ENCODE measurements around the gene TSPAN3.

The TSPAN3 gene

DNA sequence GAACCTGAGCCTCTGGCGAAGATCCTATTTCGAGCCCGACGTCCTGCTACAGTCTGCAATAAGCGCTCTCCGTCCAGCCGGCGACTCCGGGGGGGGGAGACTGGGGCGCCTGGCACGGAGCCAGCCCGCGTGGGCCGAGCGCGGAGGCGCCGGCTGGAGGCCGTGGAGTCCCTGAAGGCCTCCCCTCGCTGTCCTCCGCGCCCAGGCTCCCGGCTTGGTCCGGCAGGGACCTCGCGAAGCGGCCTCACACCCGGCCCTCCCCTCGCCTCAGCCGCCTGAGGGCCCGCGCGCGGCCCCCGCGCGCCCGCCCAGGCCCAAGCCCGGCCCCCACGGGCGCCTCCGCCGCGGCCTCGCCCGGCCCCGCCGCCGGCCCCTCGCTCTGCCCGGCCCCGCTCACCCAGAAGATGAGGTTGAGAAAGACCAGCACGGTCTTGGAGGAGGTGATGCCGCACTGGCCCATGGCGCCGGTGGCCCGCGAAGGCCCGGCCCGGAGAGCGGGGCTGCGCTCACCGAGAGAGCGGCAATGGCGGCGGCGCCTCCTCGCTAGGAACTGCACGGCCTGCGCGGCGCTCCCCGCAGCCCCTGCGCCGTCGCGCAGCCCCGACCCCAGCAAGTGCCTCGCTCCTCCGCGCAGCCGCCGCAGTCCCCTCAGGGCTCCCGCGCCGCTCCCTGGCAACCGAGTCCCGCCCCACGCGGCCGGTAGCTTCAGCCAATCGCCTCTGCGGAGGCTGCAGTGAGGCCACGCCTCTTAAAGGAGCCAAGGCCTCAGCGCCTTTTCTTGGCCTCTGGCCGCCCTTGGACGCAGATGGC lies at the start of gene TSPAN3:
Gene TSPAN3, minus strand, starts transcription at position 615 of the 810 bp plus-strand sequence. Its CDS starts 155 bp downstream, at position 460.
- no peaks in the 10 kb centered on the region for H3K36me3 ChIP-seq (ENCODE audit: control insufficient read depth, insufficient read depth, low read length)

GRCh38 chr15:77120576-77120975 lies 49.7 kb upstream of the TSPAN3 start:
- Histone ChIP-seq H3K9me3 (ENCODE audit: control insufficient read depth, low read length) (no peaks in the 10 kb centered on the region), H3K4me1 (ENCODE audit: control insufficient read depth, insufficient read depth, low read length) (no peaks in the 10 kb centered on the region), H3K4me3 (ENCODE audit: low read length) (no peak overlapping the region), H3K36me3 (ENCODE audit: control insufficient read depth, insufficient read depth, low read length) (no peaks in the 10 kb centered on the region), H3K27me3 (ENCODE audit: control insufficient read depth, insufficient read depth, low read length) (no peaks in the 10 kb centered on the region), H3K9ac (ENCODE audit: low read length) (no peak overlapping the region)

More for the DNA sequence above, at the start of gene TSPAN3:
- Histone ChIP-seq H3K9ac (ENCODE audit: low read length) (peak within 1 kb of the TSS; percentile 91), H3K4me3 (ENCODE audit: low read length) (peak within 1 kb of the TSS; percentile 65), H3K27me3 (ENCODE audit: control insufficient read depth, insufficient read depth, low read length) (no peaks in the 10 kb centered on the region), H3K9me3 (ENCODE audit: control insufficient read depth, low read length) (no peaks in the 10 kb centered on the region), H3K4me1 (ENCODE audit: control insufficient read depth, insufficient read depth, low read length) (peaks cover 34% of the 10 kb centered on the region)

GRCh38 chr15:77119446-77119845 lies 48.5 kb upstream of the TSPAN3 start:
- Histone ChIP-seq H3K9me3 (ENCODE audit: control insufficient read depth, low read length) (no peaks in the 10 kb centered on the region), H3K4me1 (ENCODE audit: control insufficient read depth, insufficient read depth, low read length) (no peaks in the 10 kb centered on the region), H3K9ac (ENCODE audit: low read length) (no peak overlapping the region), H3K27me3 (ENCODE audit: control insufficient read depth, insufficient read depth, low read length) (no peaks in the 10 kb centered on the region), H3K4me3 (ENCODE audit: low read length) (no peak overlapping the region), H3K36me3 (ENCODE audit: control insufficient read depth, insufficient read depth, low read length) (no peaks in the 10 kb centered on the region)

- H3K36me3 ChIP-seq (ENCODE audit: control insufficient read depth, insufficient read depth, low read length): no peaks in the 10 kb centered on the region
- no peak overlapping the region for H3K4me3 ChIP-seq (ENCODE audit: low read length)
- no peaks in the 10 kb centered on the region for H3K4me1 ChIP-seq (ENCODE audit: control insufficient read depth, insufficient read depth, low read length)
- no peaks in the 10 kb centered on the region for H3K9me3 ChIP-seq (ENCODE audit: control insufficient read depth, low read length)
- no peaks in the 10 kb centered on the region for H3K27me3 ChIP-seq (ENCODE audit: control insufficient read depth, insufficient read depth, low read length)
- no peak overlapping the region for H3K9ac ChIP-seq (ENCODE audit: low read length)
These were observed 48.0 kb upstream of the TSPAN3 start for GRCh38 chr15:77118882-77119321.

DNA sequence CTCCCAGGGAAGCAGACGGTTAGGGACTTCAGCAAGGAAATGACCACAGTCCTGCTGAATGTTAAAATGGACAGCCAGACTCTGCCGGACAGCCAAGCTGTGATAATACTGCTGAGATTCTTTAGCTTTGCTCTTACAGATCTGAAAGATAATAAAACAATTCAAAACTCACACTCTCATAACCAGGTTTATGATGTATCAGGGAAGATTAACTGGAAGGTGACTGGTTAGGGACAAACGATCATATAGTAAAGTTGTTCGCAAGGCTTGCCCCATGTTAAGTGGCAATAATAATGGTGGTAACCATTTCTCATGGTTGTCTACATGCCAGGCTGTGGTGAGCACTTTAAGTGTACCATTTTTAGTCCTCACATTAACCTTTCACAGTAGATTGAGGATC lies 44.3 kb upstream of the TSPAN3 start:
- Histone ChIP-seq H3K27me3 (ENCODE audit: control insufficient read depth, insufficient read depth, low read length) (no peaks in the 10 kb centered on the region), H3K4me3 (ENCODE audit: low read length) (no peak overlapping the region), H3K36me3 (ENCODE audit: control insufficient read depth, insufficient read depth, low read length) (no peaks in the 10 kb centered on the region), H3K9ac (ENCODE audit: low read length) (no peak overlapping the region), H3K9me3 (ENCODE audit: control insufficient read depth, low read length) (no peaks in the 10 kb centered on the region), H3K4me1 (ENCODE audit: control insufficient read depth, insufficient read depth, low read length) (no peaks in the 10 kb centered on the region)

DNA sequence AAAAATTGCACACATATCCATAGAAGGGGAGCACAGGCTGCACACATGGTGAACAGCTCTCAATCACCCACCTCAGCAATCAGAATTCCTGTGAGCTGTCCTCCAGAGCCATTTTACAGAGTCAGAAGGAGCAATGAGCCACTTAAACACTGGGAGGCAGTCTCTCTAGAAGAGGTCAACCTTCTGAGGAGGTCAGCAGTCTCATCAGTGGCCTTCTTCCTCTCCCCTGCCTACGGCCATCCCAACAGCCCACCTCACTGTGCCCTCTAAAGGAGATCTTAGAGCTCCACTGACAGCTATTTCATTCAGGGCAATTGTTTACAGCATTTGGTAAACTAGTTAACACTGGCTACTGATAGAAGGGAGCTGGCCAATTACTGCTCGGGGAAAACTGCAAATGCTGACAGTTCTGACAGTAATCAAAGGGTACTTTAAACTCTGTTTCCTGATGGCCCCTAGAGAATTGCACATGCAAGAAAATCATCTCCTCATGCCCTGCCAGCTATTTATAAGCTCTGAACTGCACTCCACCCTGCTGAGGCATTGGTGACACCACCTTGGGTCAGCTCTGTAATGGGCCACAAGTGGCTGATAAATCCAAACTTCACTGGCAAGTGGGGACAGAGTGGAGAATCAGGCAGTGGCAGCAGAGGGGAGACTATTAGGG lies 42.1 kb upstream of the TSPAN3 start:
- Histone ChIP-seq H3K27me3 (ENCODE audit: control insufficient read depth, insufficient read depth, low read length) (no peaks in the 10 kb centered on the region), H3K4me1 (ENCODE audit: control insufficient read depth, insufficient read depth, low read length) (no peaks in the 10 kb centered on the region), H3K9ac (ENCODE audit: low read length) (no peak overlapping the region), H3K9me3 (ENCODE audit: control insufficient read depth, low read length) (no peaks in the 10 kb centered on the region), H3K36me3 (ENCODE audit: control insufficient read depth, insufficient read depth, low read length) (no peaks in the 10 kb centered on the region), H3K4me3 (ENCODE audit: low read length) (no peak overlapping the region)

- Histone ChIP-seq H3K36me3 (ENCODE audit: control insufficient read depth, insufficient read depth, low read length) (no peaks in the 10 kb centered on the region), H3K9me3 (ENCODE audit: control insufficient read depth, low read length) (no peaks in the 10 kb centered on the region), H3K4me1 (ENCODE audit: control insufficient read depth, insufficient read depth, low read length) (no peaks in the 10 kb centered on the region)
These were observed 40.9 kb upstream of the TSPAN3 start for GRCh38 chr15:77111789-77112188.

DNA sequence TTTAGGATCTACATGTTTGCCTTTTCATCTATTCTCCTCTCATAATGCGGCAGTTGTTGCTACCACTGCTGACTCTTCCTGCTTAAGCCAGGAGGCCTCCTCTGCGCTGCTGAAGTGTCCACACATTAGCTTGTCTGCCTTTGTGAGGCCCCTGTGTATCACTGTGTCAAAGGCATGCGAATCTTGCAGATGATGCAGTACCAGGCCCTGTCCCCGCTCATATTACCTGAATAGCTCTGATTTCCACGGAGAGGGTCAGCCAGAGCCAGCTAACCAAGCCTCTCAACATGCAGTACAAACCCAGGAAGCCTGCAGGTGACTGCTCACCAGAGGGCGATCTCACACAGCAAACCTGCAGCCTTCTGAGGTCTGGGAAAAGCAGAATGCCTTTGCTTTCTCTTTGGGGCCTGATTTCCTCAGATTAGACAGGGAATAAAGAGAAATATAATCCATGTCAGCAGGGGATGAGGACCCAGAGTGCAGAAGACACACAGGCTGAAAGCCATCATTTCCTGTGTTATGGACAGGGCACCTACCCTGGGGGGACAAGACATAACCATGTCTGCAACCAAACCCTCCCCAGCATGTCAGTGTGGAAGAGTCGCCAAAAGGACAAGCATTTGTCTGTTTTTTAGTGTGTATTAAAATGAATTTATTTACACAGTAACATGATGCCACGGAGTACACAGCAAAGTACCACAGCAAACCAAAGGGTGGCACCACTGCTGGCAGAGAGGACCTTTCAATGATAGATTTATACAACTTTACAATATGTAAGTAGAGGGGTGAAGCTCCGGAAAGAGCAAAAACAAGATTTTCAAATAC lies 36.8 kb upstream of the TSPAN3 start:
- Histone ChIP-seq H3K9ac (ENCODE audit: low read length) (no peak overlapping the region), H3K4me1 (ENCODE audit: control insufficient read depth, insufficient read depth, low read length) (no peaks in the 10 kb centered on the region), H3K4me3 (ENCODE audit: low read length) (no peak overlapping the region), H3K27me3 (ENCODE audit: control insufficient read depth, insufficient read depth, low read length) (no peaks in the 10 kb centered on the region), H3K9me3 (ENCODE audit: control insufficient read depth, low read length) (no peaks in the 10 kb centered on the region), H3K36me3 (ENCODE audit: control insufficient read depth, insufficient read depth, low read length) (no peaks in the 10 kb centered on the region)

More at GRCh38 chr15:77111789-77112188, 40.9 kb upstream of the TSPAN3 start:
- no peaks in the 10 kb centered on the region for H3K27me3 ChIP-seq (ENCODE audit: control insufficient read depth, insufficient read depth, low read length)
- no peak overlapping the region for H3K4me3 ChIP-seq (ENCODE audit: low read length)
- H3K9ac ChIP-seq (ENCODE audit: low read length): no peak overlapping the region

GRCh38 chr15:77107068-77107467 lies 36.2 kb upstream of the TSPAN3 start:
- Histone ChIP-seq H3K36me3 (ENCODE audit: control insufficient read depth, insufficient read depth, low read length) (no peaks in the 10 kb centered on the region), H3K9ac (ENCODE audit: low read length) (no peak overlapping the region), H3K9me3 (ENCODE audit: control insufficient read depth, low read length) (no peaks in the 10 kb centered on the region), H3K4me1 (ENCODE audit: control insufficient read depth, insufficient read depth, low read length) (no peaks in the 10 kb centered on the region), H3K4me3 (ENCODE audit: low read length) (no peak overlapping the region), H3K27me3 (ENCODE audit: control insufficient read depth, insufficient read depth, low read length) (no peaks in the 10 kb centered on the region)

DNA sequence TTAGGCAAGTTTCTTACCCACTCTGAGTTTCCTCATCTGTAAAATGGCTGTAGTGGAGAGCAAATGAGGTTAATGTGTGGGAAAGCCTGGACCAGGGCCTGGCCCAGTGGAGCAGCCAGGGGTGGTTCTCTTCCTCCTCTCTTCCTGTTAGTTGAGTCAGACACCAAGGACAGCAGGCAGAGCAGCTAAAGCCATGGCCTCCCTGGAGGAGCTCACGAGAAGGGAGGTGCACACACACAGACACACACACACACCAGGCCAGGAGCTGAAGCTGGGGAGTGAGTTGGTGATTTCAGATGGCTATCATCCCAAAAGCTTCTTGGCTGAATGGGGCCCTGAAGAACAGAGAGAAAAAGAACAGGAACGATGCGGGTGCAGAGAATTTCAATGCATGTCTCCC lies 33.2 kb upstream of the TSPAN3 start:
- H3K27me3 ChIP-seq (ENCODE audit: control insufficient read depth, insufficient read depth, low read length): no peaks in the 10 kb centered on the region
- H3K4me3 ChIP-seq (ENCODE audit: low read length): no peak overlapping the region
- no peak overlapping the region for H3K9ac ChIP-seq (ENCODE audit: low read length)
- no peaks in the 10 kb centered on the region for H3K36me3 ChIP-seq (ENCODE audit: control insufficient read depth, insufficient read depth, low read length)
- H3K4me1 ChIP-seq (ENCODE audit: control insufficient read depth, insufficient read depth, low read length): no peaks in the 10 kb centered on the region
- no peaks in the 10 kb centered on the region for H3K9me3 ChIP-seq (ENCODE audit: control insufficient read depth, low read length)

- H3K9ac ChIP-seq (ENCODE audit: low read length): no peak overlapping the region
- H3K9me3 ChIP-seq (ENCODE audit: control insufficient read depth, low read length): no peaks in the 10 kb centered on the region
- H3K27me3 ChIP-seq (ENCODE audit: control insufficient read depth, insufficient read depth, low read length): no peaks in the 10 kb centered on the region
- H3K4me1 ChIP-seq (ENCODE audit: control insufficient read depth, insufficient read depth, low read length): no peaks in the 10 kb centered on the region
- H3K4me3 ChIP-seq (ENCODE audit: low read length): no peak overlapping the region
- no peaks in the 10 kb centered on the region for H3K36me3 ChIP-seq (ENCODE audit: control insufficient read depth, insufficient read depth, low read length)
These were observed 29.0 kb upstream of the TSPAN3 start for GRCh38 chr15:77099741-77100463.
